ENCODE results near the gene TBC1D8. TPM values are rescaled to one million over a fixed set of nuclear protein-coding genes. Genes with fewer than 3 reads are reported as not detected.

Gene TBC1D8
- total and polyA plus RNA-seq, 5 donors from 2014 or later: 0.48 to 1.1 (median 0.73) TPM

DNA sequence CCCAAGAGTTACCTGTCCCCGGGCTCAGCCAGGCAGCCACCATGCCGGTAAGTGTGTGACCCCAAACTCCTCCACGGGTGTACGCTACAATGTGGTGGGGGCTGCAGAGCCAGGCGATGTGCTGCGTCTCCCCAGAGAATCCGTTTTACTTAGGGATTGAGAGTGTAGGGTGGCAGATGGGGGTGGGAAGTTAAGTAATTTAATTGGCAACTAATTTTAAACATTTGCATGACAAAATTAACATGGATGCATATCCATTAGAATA, 175.7 kb downstream of the TBC1D8 start:
- no peak overlapping the region for H3K27ac ChIP-seq (ENCODE audit: insufficient read depth, low read length, poor library complexity, severe bottlenecking)
- no peaks in the 10 kb centered on the region for H3K4me1 ChIP-seq (ENCODE audit: control insufficient read depth, insufficient read depth, low read length, poor library complexity, severe bottlenecking)
- H3K4me3 Mint-ChIP-seq: no peak overlapping the region
- DNase-seq: no peak
- H3K27ac Mint-ChIP-seq: no peak overlapping the region
- no peaks in the 10 kb centered on the region for H3K36me3 Mint-ChIP-seq
- H3K27me3 ChIP-seq (ENCODE audit: control insufficient read depth, insufficient read depth, low read length): no peaks in the 10 kb centered on the region
- H3K9me3 ChIP-seq (ENCODE audit: control insufficient read depth in 2 of 2, low read length in 2 of 2): no peaks in the 10 kb centered on the region
- H3K27me3 Mint-ChIP-seq: peaks cover 12% of the 10 kb centered on the region
- H3K9me3 Mint-ChIP-seq: peaks cover 0 to 2% (median 0%) of the 10 kb centered on the region in 7 donors
- no peaks in the 10 kb centered on the region for H3K4me1 Mint-ChIP-seq
- ATAC-seq (ENCODE audit: low read depth in 2 of 2): no peak
- no peak overlapping the region for H3K4me3 ChIP-seq (ENCODE audit: low read depth, low read length)
- no peaks in the 10 kb centered on the region for H3K36me3 ChIP-seq (ENCODE audit: control insufficient read depth, insufficient read depth, low read length)

DNA sequence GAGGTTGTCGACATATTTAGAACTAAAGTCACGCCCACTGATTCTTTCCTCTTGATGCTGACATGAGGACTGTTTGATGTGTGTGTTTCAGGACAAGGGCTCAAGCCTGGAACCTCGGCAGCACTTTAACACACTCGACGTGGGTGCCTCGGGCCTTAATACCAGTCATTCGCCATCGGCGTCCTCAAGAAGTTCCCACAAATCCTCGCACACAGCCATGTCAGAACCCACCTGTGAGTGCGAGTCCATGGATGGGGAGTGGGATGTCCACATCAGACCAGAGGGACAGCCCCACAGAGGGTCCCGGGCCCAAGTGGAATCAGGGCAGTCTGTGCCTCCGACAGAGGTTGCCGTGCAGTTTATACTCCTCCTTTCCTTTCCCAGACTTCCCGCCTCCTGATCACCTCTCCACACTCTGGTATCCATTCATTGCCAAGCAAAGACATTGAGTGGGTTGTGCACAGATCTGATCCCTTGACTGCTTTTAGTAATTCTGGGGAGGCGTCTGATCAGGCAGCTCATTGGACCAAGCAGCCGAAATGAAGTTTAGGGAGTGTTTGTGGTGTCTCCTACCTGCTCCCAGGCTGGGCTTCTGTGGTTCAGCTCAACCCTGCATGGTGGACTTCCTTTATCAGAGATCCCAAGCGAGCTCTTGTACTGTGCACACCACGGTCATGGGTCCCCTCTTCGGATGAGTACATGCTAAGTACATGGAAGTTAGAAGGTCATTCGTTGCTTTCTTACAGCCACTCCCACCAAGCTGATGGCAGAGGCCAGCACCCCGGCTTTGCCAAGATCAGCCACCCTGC, 176.3 kb downstream of the TBC1D8 start:
- Mint-ChIP-seq H3K4me1 (no peaks in the 10 kb centered on the region), H3K27me3 (peaks cover 12% of the 10 kb centered on the region), H3K36me3 (no peaks in the 10 kb centered on the region), H3K27ac (no peak overlapping the region), H3K9me3 (peaks cover 0 to 2% (median 0%) of the 10 kb centered on the region in 7 donors), H3K4me3 (no peak overlapping the region)
- no peak overlapping the region for H3K4me3 ChIP-seq (ENCODE audit: low read depth, low read length)
- H3K9me3 ChIP-seq (ENCODE audit: control insufficient read depth in 2 of 2, low read length in 2 of 2): no peaks in the 10 kb centered on the region
- no peaks in the 10 kb centered on the region for H3K27me3 ChIP-seq (ENCODE audit: control insufficient read depth, insufficient read depth, low read length)
- H3K36me3 ChIP-seq (ENCODE audit: control insufficient read depth, insufficient read depth, low read length): no peaks in the 10 kb centered on the region
- no peak for ATAC-seq (ENCODE audit: low read depth in 2 of 2)
- DNase-seq: no peak
- no peak overlapping the region for H3K27ac ChIP-seq (ENCODE audit: insufficient read depth, low read length, poor library complexity, severe bottlenecking)
- no peaks in the 10 kb centered on the region for H3K4me1 ChIP-seq (ENCODE audit: control insufficient read depth, insufficient read depth, low read length, poor library complexity, severe bottlenecking)

- no peak overlapping the region for H3K27ac Mint-ChIP-seq
- Histone ChIP-seq H3K36me3 (ENCODE audit: control insufficient read depth, insufficient read depth, low read length) (no peaks in the 10 kb centered on the region), H3K9me3 (ENCODE audit: control insufficient read depth in 2 of 2, low read length in 2 of 2) (no peaks in the 10 kb centered on the region), H3K27ac (ENCODE audit: insufficient read depth, low read length, poor library complexity, severe bottlenecking) (no peak overlapping the region), H3K4me3 (ENCODE audit: low read depth, low read length) (no peak overlapping the region), H3K4me1 (ENCODE audit: control insufficient read depth, insufficient read depth, low read length, poor library complexity, severe bottlenecking) (no peaks in the 10 kb centered on the region), H3K27me3 (ENCODE audit: control insufficient read depth, insufficient read depth, low read length) (no peaks in the 10 kb centered on the region)
- no peaks in the 10 kb centered on the region for H3K27me3 Mint-ChIP-seq
- H3K4me3 Mint-ChIP-seq: no peak overlapping the region
- no peaks in the 10 kb centered on the region for H3K4me1 Mint-ChIP-seq
- peaks cover 0 to 2% (median 0%) of the 10 kb centered on the region in 7 donors for H3K9me3 Mint-ChIP-seq
- ATAC-seq (ENCODE audit: low read depth in 2 of 2): no peak
- no peak for DNase-seq
- H3K36me3 Mint-ChIP-seq: no peaks in the 10 kb centered on the region
Measured at GRCh38 chr2:100972452-100972851, 178.7 kb downstream of the TBC1D8 start.

DNA sequence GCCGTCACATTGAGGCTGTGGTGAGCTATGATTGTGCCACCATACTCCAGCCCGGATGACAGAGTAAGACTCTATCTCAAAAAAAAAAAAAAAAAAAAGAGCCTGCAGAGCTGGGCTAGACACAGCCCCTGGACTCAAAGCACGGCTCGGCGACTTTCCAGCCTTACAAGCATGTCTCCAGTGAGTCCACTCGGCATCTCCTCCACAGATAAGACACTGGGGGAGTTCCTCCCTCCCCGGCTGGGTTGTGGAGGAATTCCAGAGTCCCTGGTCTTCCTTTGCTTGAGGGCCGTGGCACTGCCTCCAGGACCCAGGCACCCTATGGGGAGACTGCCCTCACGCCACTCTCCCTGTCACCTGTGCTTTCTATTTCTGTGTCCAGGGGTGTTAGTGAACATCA, 180.0 kb downstream of the TBC1D8 start:
- Mint-ChIP-seq H3K27me3 (no peaks in the 10 kb centered on the region), H3K36me3 (no peaks in the 10 kb centered on the region), H3K4me3 (no peak overlapping the region)

GRCh38 chr2:100969998-100970397, 181.2 kb downstream of the TBC1D8 start:
- Mint-ChIP-seq H3K27me3 (no peaks in the 10 kb centered on the region), H3K27ac (no peak overlapping the region), H3K4me3 (no peak overlapping the region), H3K4me1 (no peaks in the 10 kb centered on the region), H3K36me3 (no peaks in the 10 kb centered on the region), H3K9me3 (peaks cover 0 to 2% (median 0%) of the 10 kb centered on the region in 7 donors)
- ATAC-seq (ENCODE audit: low read depth in 2 of 2): no peak
- Histone ChIP-seq H3K27me3 (ENCODE audit: control insufficient read depth, insufficient read depth, low read length) (no peaks in the 10 kb centered on the region), H3K9me3 (ENCODE audit: control insufficient read depth in 2 of 2, low read length in 2 of 2) (no peaks in the 10 kb centered on the region), H3K27ac (ENCODE audit: insufficient read depth, low read length, poor library complexity, severe bottlenecking) (no peak overlapping the region), H3K36me3 (ENCODE audit: control insufficient read depth, insufficient read depth, low read length) (no peaks in the 10 kb centered on the region), H3K4me3 (ENCODE audit: low read depth, low read length) (no peak overlapping the region), H3K4me1 (ENCODE audit: control insufficient read depth, insufficient read depth, low read length, poor library complexity, severe bottlenecking) (no peaks in the 10 kb centered on the region)
- no peak for DNase-seq

More for the DNA sequence above, 180.0 kb downstream of the TBC1D8 start:
- no peaks in the 10 kb centered on the region for H3K4me1 ChIP-seq (ENCODE audit: control insufficient read depth, insufficient read depth, low read length, poor library complexity, severe bottlenecking)
- no peak for ATAC-seq (ENCODE audit: low read depth in 2 of 2)
- no peaks in the 10 kb centered on the region for H3K9me3 ChIP-seq (ENCODE audit: control insufficient read depth in 2 of 2, low read length in 2 of 2)
- H3K36me3 ChIP-seq (ENCODE audit: control insufficient read depth, insufficient read depth, low read length): no peaks in the 10 kb centered on the region
- Mint-ChIP-seq H3K27ac (peak overlapping the region in 1 of 3 donors; percentile 9), H3K4me1 (no peaks in the 10 kb centered on the region), H3K9me3 (peaks cover 0 to 2% (median 0%) of the 10 kb centered on the region in 7 donors)
- H3K27me3 ChIP-seq (ENCODE audit: control insufficient read depth, insufficient read depth, low read length): no peaks in the 10 kb centered on the region
- H3K4me3 ChIP-seq (ENCODE audit: low read depth, low read length): no peak overlapping the region
- H3K27ac ChIP-seq (ENCODE audit: insufficient read depth, low read length, poor library complexity, severe bottlenecking): no peak overlapping the region
- DNase-seq: no peak

DNA sequence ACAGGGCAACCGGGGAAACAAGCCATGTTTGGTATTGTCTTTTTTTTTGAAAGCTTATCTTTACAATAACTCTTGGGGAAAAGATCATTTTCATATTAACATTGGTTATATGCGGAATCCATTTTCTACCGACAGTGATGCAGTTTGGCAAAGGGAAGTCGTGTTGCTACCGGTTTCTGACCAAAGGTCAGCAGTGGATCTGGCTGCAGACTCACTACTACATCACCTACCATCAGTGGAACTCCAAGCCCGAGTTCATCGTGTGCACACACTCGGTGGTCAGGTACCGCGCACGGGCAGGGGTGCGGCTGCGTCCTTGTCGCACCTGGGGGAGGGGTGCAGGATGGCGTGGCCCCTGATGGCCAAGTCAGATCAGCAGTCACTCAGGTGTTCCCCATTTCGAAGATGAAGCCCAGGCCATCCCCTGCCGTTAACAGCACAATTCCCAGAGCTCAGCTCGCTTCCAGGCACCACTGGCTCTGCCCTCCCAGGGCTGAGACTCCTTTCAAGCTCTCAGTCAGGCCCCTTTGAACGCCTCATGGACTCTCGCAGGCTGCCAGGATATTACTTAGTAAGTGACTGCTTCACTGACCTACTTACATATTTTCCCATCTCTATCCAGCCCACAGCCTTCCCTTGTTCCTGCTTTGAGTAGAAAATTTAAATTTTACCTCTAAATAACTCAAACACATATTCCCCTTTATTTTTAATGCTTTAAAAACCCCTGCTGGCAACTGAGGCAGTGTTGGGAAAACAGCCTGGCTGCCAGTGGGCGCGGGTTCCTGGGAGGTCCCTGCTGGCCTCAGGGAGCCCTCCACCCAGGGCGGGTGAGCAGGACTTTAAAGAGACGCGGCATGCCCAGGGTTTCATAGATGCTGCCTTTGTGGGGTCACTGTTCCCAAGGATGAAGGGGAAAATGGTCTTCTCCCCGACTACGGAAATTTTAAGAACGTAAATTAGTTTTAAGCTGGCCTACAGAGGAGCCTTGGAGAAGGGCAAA, 182.7 kb downstream of the TBC1D8 start:
- H3K36me3 ChIP-seq (ENCODE audit: control insufficient read depth, insufficient read depth, low read length): no peaks in the 10 kb centered on the region
- H3K4me1 Mint-ChIP-seq: peaks cover 0 to 4% (median 0%) of the 10 kb centered on the region in 4 donors
- H3K36me3 Mint-ChIP-seq: no peaks in the 10 kb centered on the region
- H3K27me3 ChIP-seq (ENCODE audit: control insufficient read depth, insufficient read depth, low read length): no peaks in the 10 kb centered on the region
- peaks cover 0 to 2% (median 0%) of the 10 kb centered on the region in 7 donors for H3K9me3 Mint-ChIP-seq
- ATAC-seq (ENCODE audit: low read depth in 2 of 2) (no peak), DNase-seq (no peak)
- no peak overlapping the region for H3K4me3 Mint-ChIP-seq
- H3K4me3 ChIP-seq (ENCODE audit: low read depth, low read length): no peak overlapping the region
- no peak overlapping the region for H3K27ac Mint-ChIP-seq
- no peaks in the 10 kb centered on the region for H3K27me3 Mint-ChIP-seq
- H3K27ac ChIP-seq (ENCODE audit: insufficient read depth, low read length, poor library complexity, severe bottlenecking): no peak overlapping the region
- no peaks in the 10 kb centered on the region for H3K9me3 ChIP-seq (ENCODE audit: control insufficient read depth in 2 of 2, low read length in 2 of 2)
- no peaks in the 10 kb centered on the region for H3K4me1 ChIP-seq (ENCODE audit: control insufficient read depth, insufficient read depth, low read length, poor library complexity, severe bottlenecking)

GRCh38 chr2:100967716-100968115, 183.5 kb downstream of the TBC1D8 start:
- no peaks in the 10 kb centered on the region for H3K27me3 Mint-ChIP-seq
- H3K36me3 ChIP-seq (ENCODE audit: control insufficient read depth, insufficient read depth, low read length): no peaks in the 10 kb centered on the region
- H3K27ac ChIP-seq (ENCODE audit: insufficient read depth, low read length, poor library complexity, severe bottlenecking): no peak overlapping the region
- DNase-seq: no peak
- H3K4me3 Mint-ChIP-seq: no peak overlapping the region
- H3K9me3 Mint-ChIP-seq: peaks cover 0 to 2% (median 0%) of the 10 kb centered on the region in 7 donors
- no peak overlapping the region for H3K4me3 ChIP-seq (ENCODE audit: low read depth, low read length)
- H3K4me1 ChIP-seq (ENCODE audit: control insufficient read depth, insufficient read depth, low read length, poor library complexity, severe bottlenecking): no peaks in the 10 kb centered on the region
- no peaks in the 10 kb centered on the region for H3K36me3 Mint-ChIP-seq
- no peak for ATAC-seq (ENCODE audit: low read depth in 2 of 2)
- H3K27me3 ChIP-seq (ENCODE audit: control insufficient read depth, insufficient read depth, low read length): no peaks in the 10 kb centered on the region
- peaks cover 0 to 4% (median 0%) of the 10 kb centered on the region in 4 donors for H3K4me1 Mint-ChIP-seq
- no peaks in the 10 kb centered on the region for H3K9me3 ChIP-seq (ENCODE audit: control insufficient read depth in 2 of 2, low read length in 2 of 2)
- H3K27ac Mint-ChIP-seq: no peak overlapping the region

Data from CD4-positive, CD25-positive, alpha-beta regulatory T cell (primary cell).